HG03565 (cell line): ENCODE data around the gene KLK8.

Source experiments
- ATAC-seq: cut with Tn5 transposase; IDR thresholded peaks from one replicate; pipeline ENCODE4 v1.9.1; 2021; ENCODE audit warnings: mild to moderate bottlenecking, moderate library complexity; ENCODE audit not compliant: unreplicated experiment

Gene KLK8

GRCh38 chr19:51001515-51001914 is at the start of gene KLK8:
Gene KLK8 (minus strand): TSS chr19:51001604. CDS start chr19:51001167, 437 bp downstream.
- ATAC-seq: no peak

- no peak for ATAC-seq
Measured at GRCh38 chr19:51047031-51047335, 45.6 kb upstream of the KLK8 start.

- ATAC-seq: no peak
Measured at GRCh38 chr19:51044327-51044726, 42.9 kb upstream of the KLK8 start.

- no peak for ATAC-seq
Measured at GRCh38 chr19:51043497-51043896, 42.1 kb upstream of the KLK8 start.

GRCh38 chr19:51040151-51040550 is 38.7 kb upstream of the KLK8 start:
- ATAC-seq: no peak

- no peak for ATAC-seq
Measured at GRCh38 chr19:51036519-51036918, 35.1 kb upstream of the KLK8 start.

GRCh38 chr19:51034704-51035103 is 33.3 kb upstream of the KLK8 start, which contains the start of gene KLK12:
Gene KLK12 (minus strand): TSS chr19:51035002. CDS start chr19:51034621, 381 bp downstream.
- no peak for ATAC-seq

GRCh38 chr19:51031880-51032225 is 30.4 kb upstream of the KLK8 start:
- ATAC-seq: no peak

- no peak for ATAC-seq
Measured at GRCh38 chr19:51031220-51031879, 29.9 kb upstream of the KLK8 start.

GRCh38 chr19:51030631-51031030 is 29.2 kb upstream of the KLK8 start:
- ATAC-seq: no peak

- no peak for ATAC-seq
Measured at GRCh38 chr19:51029718-51030117, 28.3 kb upstream of the KLK8 start.

GRCh38 chr19:51027873-51028272 is 26.5 kb upstream of the KLK8 start:
- no peak for ATAC-seq

GRCh38 chr19:51027126-51027806 is 25.9 kb upstream of the KLK8 start:
- ATAC-seq: no peak

GRCh38 chr19:51026554-51026831 is 25.1 kb upstream of the KLK8 start, which contains the start of gene KLK11:
Gene KLK11 (minus strand): TSS chr19:51026616. CDS start chr19:51025631, 985 bp downstream.
- ATAC-seq: no peak

GRCh38 chr19:51025809-51026553 is 24.6 kb upstream of the KLK8 start:
- no peak for ATAC-seq

- no peak for ATAC-seq
Measured at GRCh38 chr19:51025401-51025800, 24.0 kb upstream of the KLK8 start.

- no peak for ATAC-seq
Measured at GRCh38 chr19:51024924-51025323, 23.5 kb upstream of the KLK8 start.

GRCh38 chr19:51023946-51024345 is 22.5 kb upstream of the KLK8 start:
- ATAC-seq: no peak

GRCh38 chr19:51022526-51022925 is 21.1 kb upstream of the KLK8 start:
- no peak for ATAC-seq

- ATAC-seq: no peak
Measured at GRCh38 chr19:51020988-51021651, 19.7 kb upstream of the KLK8 start.

GRCh38 chr19:51019544-51019925 is 18.1 kb upstream of the KLK8 start, which contains the start of gene KLK10:
Gene KLK10 (minus strand): TSS chr19:51019709. CDS start chr19:51019130, 579 bp downstream.
- no peak for ATAC-seq
